Endodermal cell (in vitro differentiated cells): Measurements from ENCODE around the gene GPR137B. TPM values are rescaled to one million over a fixed set of nuclear protein-coding genes. Genes with fewer than 3 reads are reported as not detected.

Source experiments
- DNase-seq: peaks from one replicate; pipeline ENCODE4 v3.0.0-alpha.2; 2017
- H3K27ac ChIP-seq: 2 replicates; pipeline ENCODE4 v1.5.1; 2013; ENCODE audit warnings: mild to moderate bottlenecking, low read depth, low read length, moderate library complexity
- H3K27me3 ChIP-seq: 2 replicates; pipeline ENCODE4 v1.6.1; 2013; ENCODE audit warnings: mild to moderate bottlenecking, low read length, moderate library complexity; ENCODE audit not compliant: insufficient read depth, control insufficient read depth, poor library complexity, severe bottlenecking
- H3K36me3 ChIP-seq: 2 replicates; pipeline ENCODE4 v1.7.0; 2013; ENCODE audit warnings: mild to moderate bottlenecking, low read length, moderate library complexity; ENCODE audit not compliant: control insufficient read depth, insufficient read depth
- H3K4me1 ChIP-seq: one replicate; pipeline ENCODE4 v1.7.0; 2013; ENCODE audit warnings: low read length; ENCODE audit not compliant: control insufficient read depth, insufficient read depth
- H3K4me3 ChIP-seq: 2 replicates; pipeline ENCODE4 v1.5.1; 2013; ENCODE audit warnings: mild to moderate bottlenecking, low read length, moderate library complexity
- H3K9ac ChIP-seq: 2 replicates; pipeline ENCODE4 v1.6.1; 2013; ENCODE audit warnings: mild to moderate bottlenecking, low read length, moderate library complexity; ENCODE audit not compliant: poor library complexity, severe bottlenecking; ENCODE audit errors: extremely low read depth
- H3K9me3 ChIP-seq: 2 replicates; pipeline ENCODE4 v1.6.1; 2013; ENCODE audit warnings: mild to moderate bottlenecking, low read length, moderate library complexity; ENCODE audit not compliant: control insufficient read depth
- H3K27ac Mint-ChIP-seq: 2 replicates; pipeline ENCODE4 v1.8.0; 2020; ENCODE audit warnings: mixed read lengths
- H3K27me3 Mint-ChIP-seq: 2 replicates; pipeline ENCODE4 v1.8.0; 2021; ENCODE audit warnings: mild to moderate bottlenecking, mixed read lengths; ENCODE audit not compliant: insufficient read depth
- H3K36me3 Mint-ChIP-seq: 2 replicates; pipeline ENCODE4 v1.8.0; 2020; ENCODE audit warnings: low read depth, mixed read lengths
- H3K4me1 Mint-ChIP-seq: 2 replicates; pipeline ENCODE4 v1.8.0; 2020; ENCODE audit warnings: mixed read lengths
- H3K4me3 Mint-ChIP-seq: 2 replicates; pipeline ENCODE4 v1.8.0; 2020; ENCODE audit warnings: mild to moderate bottlenecking, moderate library complexity, mixed read lengths
- H3K9me3 Mint-ChIP-seq: 2 replicates; pipeline ENCODE4 v1.8.0; 2020; ENCODE audit warnings: mild to moderate bottlenecking, mixed read lengths
- WGBS, 2 experiments: methylation state at CpG; one replicate each; pipeline versions ENCODE4 v1.1.5 to v1.1.7; 2013; ENCODE audit warnings: missing lambda C conversion rate in 2 of 2, mixed read lengths in 1 of 2; ENCODE audit not compliant: insufficient coverage in 1 of 2, insufficient read length in 1 of 2; 5-methylcytosine and 5-hydroxymethylcytosine counted together
- total RNA-seq, 2 donors: library from RNA; stranded (reverse); fragmentation: NEBNext Ultra II Directional in 1 of 2; extraction: Animal tissue kit (Norgen Biotek cat#: 25700) in 1 of 2; gene quantifications; 2 replicates in 1 of 2; 3 replicates in 1 of 2; pipeline ENCODE4 v1.2.1, GENCODE V29; 2021
- TF ChIP-seq, protein P1 (sequence below): fragments of 200-600 bp; sonication (generic); conservative IDR thresholded peaks from 2 replicates; pipeline ENCODE4 v1.5.0; 2021; ENCODE audit warnings: antibody characterized with exemption, mild to moderate bottlenecking

GPR137B gene
- total RNA-seq, 2 donors from 2014 or later, result 2.8 to 6.7 TPM

- no peaks in the 10 kb centered on the region for H3K27me3 Mint-ChIP-seq
- H3K9me3 Mint-ChIP-seq, result peaks cover 36% of the 10 kb centered on the region
- peaks cover 13% of the 10 kb centered on the region for H3K36me3 Mint-ChIP-seq
- Histone ChIP-seq H3K9ac (no peak overlapping the region), H3K4me1 (no peaks in the 10 kb centered on the region), H3K27me3 (peaks cover 6% of the 10 kb centered on the region), H3K27ac (no peak overlapping the region), H3K9me3 (peaks cover 37% of the 10 kb centered on the region), H3K36me3 (no peaks in the 10 kb centered on the region), H3K4me3 (no peak overlapping the region)
- no peak overlapping the region for H3K4me3 Mint-ChIP-seq
- no peak for DNase-seq
- TF ChIP-seq, protein P1, sequence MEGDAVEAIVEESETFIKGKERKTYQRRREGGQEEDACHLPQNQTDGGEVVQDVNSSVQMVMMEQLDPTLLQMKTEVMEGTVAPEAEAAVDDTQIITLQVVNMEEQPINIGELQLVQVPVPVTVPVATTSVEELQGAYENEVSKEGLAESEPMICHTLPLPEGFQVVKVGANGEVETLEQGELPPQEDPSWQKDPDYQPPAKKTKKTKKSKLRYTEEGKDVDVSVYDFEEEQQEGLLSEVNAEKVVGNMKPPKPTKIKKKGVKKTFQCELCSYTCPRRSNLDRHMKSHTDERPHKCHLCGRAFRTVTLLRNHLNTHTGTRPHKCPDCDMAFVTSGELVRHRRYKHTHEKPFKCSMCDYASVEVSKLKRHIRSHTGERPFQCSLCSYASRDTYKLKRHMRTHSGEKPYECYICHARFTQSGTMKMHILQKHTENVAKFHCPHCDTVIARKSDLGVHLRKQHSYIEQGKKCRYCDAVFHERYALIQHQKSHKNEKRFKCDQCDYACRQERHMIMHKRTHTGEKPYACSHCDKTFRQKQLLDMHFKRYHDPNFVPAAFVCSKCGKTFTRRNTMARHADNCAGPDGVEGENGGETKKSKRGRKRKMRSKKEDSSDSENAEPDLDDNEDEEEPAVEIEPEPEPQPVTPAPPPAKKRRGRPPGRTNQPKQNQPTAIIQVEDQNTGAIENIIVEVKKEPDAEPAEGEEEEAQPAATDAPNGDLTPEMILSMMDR, result no peak
- WGBS, 2 experiments, result 89 to 100% methylated on average over 1 to 2 of the region's 3 CpGs
- H3K4me1 Mint-ChIP-seq, result no peaks in the 10 kb centered on the region
- no peak overlapping the region for H3K27ac Mint-ChIP-seq
These were observed 62.3 kb downstream of the GPR137B start for GRCh38 chr1:236204656-236205055.

DNA sequence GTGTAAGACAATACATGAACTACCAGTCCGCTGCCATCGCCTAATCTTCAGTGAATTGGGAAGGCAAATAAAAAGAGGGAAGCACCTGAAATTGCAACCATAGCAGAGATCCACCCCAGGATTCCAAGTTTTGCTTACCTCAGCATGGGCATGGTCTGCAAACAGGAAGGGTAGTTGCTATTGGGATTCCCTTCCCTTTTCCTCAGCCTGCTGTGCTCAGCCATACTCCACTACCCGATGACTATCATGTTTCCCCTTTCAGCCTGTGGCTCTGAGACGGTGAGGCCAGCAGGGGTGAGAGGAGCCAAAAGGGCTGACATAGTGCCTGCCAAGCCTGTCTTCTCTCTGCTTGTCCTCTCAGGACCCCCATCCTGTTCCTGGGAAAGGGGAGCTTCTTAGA is 64.2 kb downstream of the GPR137B start:
- TF ChIP-seq, protein P1, result peak; percentile 15
- Mint-ChIP-seq H3K4me1 (no peaks in the 10 kb centered on the region), H3K27me3 (no peaks in the 10 kb centered on the region), H3K27ac (no peak overlapping the region), H3K36me3 (peaks cover 7% of the 10 kb centered on the region), H3K9me3 (peaks cover 22% of the 10 kb centered on the region), H3K4me3 (no peak overlapping the region)
- H3K4me3 ChIP-seq, result no peak overlapping the region
- peaks cover 19% of the 10 kb centered on the region for H3K9me3 ChIP-seq
- H3K27me3 ChIP-seq, result peaks cover 6% of the 10 kb centered on the region
- no peak overlapping the region for H3K27ac ChIP-seq
- 68 to 100% methylated on average over 2 to 4 of the region's 4 CpGs for WGBS, 2 experiments
- DNase-seq, result peak; percentile 81
- H3K9ac ChIP-seq, result no peak overlapping the region
- H3K36me3 ChIP-seq, result no peaks in the 10 kb centered on the region
- no peaks in the 10 kb centered on the region for H3K4me1 ChIP-seq

DNA sequence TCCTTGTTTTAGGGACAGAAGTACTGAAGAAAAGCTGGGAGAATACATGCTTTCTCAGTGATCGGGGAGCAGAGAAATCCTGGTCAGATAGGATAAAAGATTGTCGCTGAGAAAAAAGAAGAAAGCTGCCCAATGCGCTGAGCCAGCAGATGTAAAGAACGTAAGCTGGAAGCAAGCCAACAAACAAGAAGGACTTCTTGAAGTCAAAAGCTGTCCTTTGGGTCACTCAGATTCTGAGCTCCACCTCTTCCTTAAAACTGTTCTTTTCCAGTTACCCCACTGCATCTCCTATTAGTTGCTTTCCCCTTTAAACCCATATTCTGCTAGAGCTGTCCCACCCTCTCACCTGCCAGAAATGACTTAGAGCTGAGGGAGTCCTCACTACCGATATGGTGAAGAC is 64.8 kb downstream of the GPR137B start:
- peaks cover 13% of the 10 kb centered on the region for H3K9me3 ChIP-seq
- no peak overlapping the region for H3K4me3 Mint-ChIP-seq
- H3K4me1 Mint-ChIP-seq, result no peaks in the 10 kb centered on the region
- H3K9me3 Mint-ChIP-seq, result peaks cover 16% of the 10 kb centered on the region
- no peak overlapping the region for H3K9ac ChIP-seq
- DNase-seq, result no peak
- TF ChIP-seq, protein P1, result no peak
- H3K27me3 Mint-ChIP-seq, result no peaks in the 10 kb centered on the region
- no peaks in the 10 kb centered on the region for H3K36me3 ChIP-seq
- no peak overlapping the region for H3K4me3 ChIP-seq
- peaks cover 6% of the 10 kb centered on the region for H3K27me3 ChIP-seq
- no peak overlapping the region for H3K27ac ChIP-seq
- WGBS, 2 experiments, result 87 to 95% methylated on average over 4 to 5 of the region's 5 CpGs
- no peak overlapping the region for H3K27ac Mint-ChIP-seq
- H3K4me1 ChIP-seq, result no peaks in the 10 kb centered on the region
- peaks cover 7% of the 10 kb centered on the region for H3K36me3 Mint-ChIP-seq
